HepG2 (cell line): Measurements from ENCODE around the gene TRPT1. TPM values are rescaled to one million over a fixed set of nuclear protein-coding genes. Genes with fewer than 3 reads are reported as not detected.

Experiments
- ESRRA ChIP-seq: sonication (generic); formaldehyde crosslinking; IDR thresholded peaks from 2 replicates; pipeline ENCODE4 v1.5.1; 2020; ENCODE audit warnings: mild to moderate bottlenecking, low read depth, missing genetic modification reagents
- IKZF4 ChIP-seq: sonication (generic); formaldehyde crosslinking; IDR thresholded peaks from 2 replicates; pipeline ENCODE4 v1.5.1; 2020; ENCODE audit warnings: borderline replicate concordance, mild to moderate bottlenecking, low read depth, missing genetic modification reagents; ENCODE audit errors: not compliant biosample characterization
- KDM2A ChIP-seq: sonication (generic); formaldehyde crosslinking; IDR thresholded peaks from 2 replicates; pipeline ENCODE4 v1.4.0; 2020; ENCODE audit warnings: low read depth, missing genetic modification reagents, borderline replicate concordance
- MAFK ChIP-seq, 2 experiments: IDR thresholded peaks in 1 of 2; conservative IDR thresholded peaks in 1 of 2; 2 replicates each; pipeline ENCODE4 v1.6.1; 2011; ENCODE audit warnings: improper control_type of control experiment in 2 of 2, low read length in 2 of 2
- MBNL3 ChIP-seq: fragments of 250-450 bp; sonication (Bioruptor Pico); conservative IDR thresholded peaks from 2 replicates; pipeline ENCODE4 v1.8.0; 2022; ENCODE audit warnings: mild to moderate bottlenecking, inconsistent platforms
- MTA3 ChIP-seq: sonication (generic); formaldehyde crosslinking; IDR thresholded peaks from 2 replicates; pipeline ENCODE4 v1.4.0; 2020; ENCODE audit warnings: missing genetic modification reagents
- NFIB ChIP-seq: sonication (generic); formaldehyde crosslinking; IDR thresholded peaks from 2 replicates; pipeline ENCODE4 v1.9.0; 2021; ENCODE audit warnings: missing genetic modification reagents, mild to moderate bottlenecking, borderline replicate concordance
- PHF8 ChIP-seq: sonication (generic); formaldehyde crosslinking; IDR thresholded peaks from 2 replicates; pipeline ENCODE4 v1.5.0; 2020; ENCODE audit warnings: missing genetic modification reagents
- SOX6 ChIP-seq, 2 experiments: fragments of 450-650 bp in 1 of 2; sonication (generic) in 1 of 2; formaldehyde crosslinking in 1 of 2; IDR thresholded peaks; 2 replicates each; pipeline versions ENCODE4 v1.4.0 to v1.6.1; 2017 to 2020; ENCODE audit warnings: antibody characterized with exemption in 1 of 2, mild to moderate bottlenecking in 1 of 2, missing genetic modification reagents in 1 of 2
- TARDBP ChIP-seq: sonication (generic); formaldehyde crosslinking; IDR thresholded peaks from 2 replicates; pipeline ENCODE4 v1.8.0; 2022; ENCODE audit warnings: mild to moderate bottlenecking, missing genetic modification reagents
- ZIK1 ChIP-seq: sonication (generic); formaldehyde crosslinking; IDR thresholded peaks from 2 replicates; pipeline ENCODE4 v1.5.0; 2020; ENCODE audit warnings: mild to moderate bottlenecking, low read depth, missing genetic modification reagents, borderline replicate concordance
- ZMYM3 ChIP-seq: sonication (generic); formaldehyde crosslinking; IDR thresholded peaks from 2 replicates; pipeline ENCODE4 v1.5.1; 2020; ENCODE audit warnings: mild to moderate bottlenecking, missing genetic modification reagents
- ZNF138 ChIP-seq: sonication (generic); formaldehyde crosslinking; IDR thresholded peaks from 2 replicates; pipeline ENCODE4 v1.5.0; 2020; ENCODE audit warnings: mild to moderate bottlenecking, low read depth, missing genetic modification reagents
- ZNF207 ChIP-seq: fragments of 450-650 bp; IDR thresholded peaks from 2 replicates; pipeline ENCODE4 v1.6.1; 2016; ENCODE audit warnings: antibody characterized with exemption, borderline replicate concordance
- ZNF629 ChIP-seq: sonication (generic); formaldehyde crosslinking; conservative IDR thresholded peaks from 2 replicates; pipeline ENCODE4 v1.5.0; 2020; ENCODE audit warnings: missing genetic modification reagents
- ZNF747 ChIP-seq: sonication (generic); formaldehyde crosslinking; IDR thresholded peaks from 2 replicates; pipeline ENCODE4 v1.8.1; 2023; ENCODE audit warnings: missing genetic modification reagents, mild to moderate bottlenecking, borderline replicate concordance
- ZNF749 ChIP-seq: sonication (generic); formaldehyde crosslinking; IDR thresholded peaks from 2 replicates; pipeline ENCODE4 v1.8.0; 2022; ENCODE audit warnings: mild to moderate bottlenecking, missing genetic modification reagents, moderate library complexity, borderline replicate concordance
- ZNF841 ChIP-seq: sonication (generic); formaldehyde crosslinking; IDR thresholded peaks from 2 replicates; pipeline ENCODE4 v1.8.1; 2023; ENCODE audit warnings: missing genetic modification reagents, borderline replicate concordance
- polyA plus RNA-seq, 8 experiments: library from polyadenylated mRNA; depleted of rRNA in 3 of 8; stranded (reverse) in 7 of 8; unstranded in 1 of 8; fragments of >200 nt; fragmentation: Illumina TruSeq in 4 of 8; extraction: Trizol in 4 of 8; gene quantifications; 2 replicates each; pipeline versions ENCODE4 v1.2.1 to v1.2.3, GENCODE V29; 2011 to 2016; ENCODE audit warnings: low read depth in 4 of 8, missing spikeins in 1 of 8, mixed read lengths in 1 of 8; ENCODE audit not compliant: insufficient read depth in 1 of 8
- total RNA-seq, 5 experiments: library from RNA; depleted of rRNA; stranded (reverse); fragments of >200 nt; fragmentation: Illumina TruSeq; extraction: Trizol; gene quantifications; 2 replicates each; pipeline ENCODE4 v1.2.3, GENCODE V29; 2016; ENCODE audit warnings: low read depth in 1 of 5
- TF ChIP-seq, protein P1 (sequence below): sonication (generic); formaldehyde crosslinking; conservative IDR thresholded peaks from 2 replicates; pipeline ENCODE4 v1.4.0; 2020; ENCODE audit warnings: missing genetic modification reagents
- TF ChIP-seq, protein P2 (sequence below): sonication (generic); formaldehyde crosslinking; IDR thresholded peaks from 2 replicates; pipeline ENCODE4 v1.5.0; 2020; ENCODE audit warnings: missing genetic modification reagents
- TF ChIP-seq, protein P3 (sequence below): sonication (generic); formaldehyde crosslinking; IDR thresholded peaks from 2 replicates; pipeline ENCODE4 v1.4.0; 2020; ENCODE audit warnings: mild to moderate bottlenecking, missing genetic modification reagents
- TF ChIP-seq, protein P4 (sequence below): IDR thresholded peaks from 2 replicates; pipeline ENCODE4 v1.6.1; 2012; ENCODE audit warnings: inconsistent platforms
- TF ChIP-seq, protein P5 (sequence below): sonication (generic); formaldehyde crosslinking; IDR thresholded peaks from 2 replicates; pipeline ENCODE4 v1.5.1; 2020; ENCODE audit warnings: missing genetic modification reagents, mild to moderate bottlenecking, borderline replicate concordance
- TF ChIP-seq, protein P6 (sequence below): sonication (generic); formaldehyde crosslinking; IDR thresholded peaks from 2 replicates; pipeline ENCODE4 v1.8.0; 2022; ENCODE audit warnings: missing genetic modification reagents, mild to moderate bottlenecking, borderline replicate concordance

TRPT1 gene
- total and polyA plus RNA-seq, 2 of the 13 experiments (the other 11 are each of a cell fraction or from before 2014, with no cell fraction given), result 24.8 to 40.7 TPM

DNA sequence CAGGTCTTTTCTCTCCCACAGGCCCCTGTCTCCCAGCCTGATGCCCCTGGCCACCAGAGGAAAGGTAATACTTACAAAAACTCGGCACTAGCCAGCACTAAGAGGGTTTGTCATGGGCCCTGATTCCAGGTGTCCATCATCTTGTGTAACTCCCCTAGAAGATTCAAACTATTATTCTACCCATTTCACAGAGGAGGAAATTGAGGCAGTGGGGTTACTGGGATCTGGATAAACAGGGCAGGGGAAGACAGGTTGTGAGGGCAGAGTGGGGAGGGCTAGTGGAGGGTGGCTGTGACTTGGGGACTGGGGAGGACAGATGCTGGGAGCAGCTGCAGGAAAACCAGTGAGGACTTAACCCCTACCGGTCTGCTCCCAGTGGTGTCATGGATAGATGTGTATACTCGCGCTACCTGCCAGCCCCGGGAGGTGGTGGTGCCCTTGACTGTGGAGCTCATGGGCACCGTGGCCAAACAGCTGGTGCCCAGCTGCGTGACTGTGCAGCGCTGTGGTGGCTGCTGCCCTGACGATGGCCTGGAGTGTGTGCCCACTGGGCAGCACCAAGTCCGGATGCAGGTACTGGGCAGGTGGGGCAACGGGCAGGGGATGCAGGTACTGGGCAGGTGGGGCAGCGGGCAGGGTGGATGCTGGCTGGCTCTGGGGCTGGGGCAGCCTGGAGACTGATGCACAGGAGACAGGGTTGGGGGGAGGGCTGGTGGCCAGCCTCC lies 9.6 kb upstream of the TRPT1 start (continued):
- TF ChIP-seq TARDBP (no peak), PHF8 (0 out of 2 replicates have a peak, but pooled peaks have one; percentile 1), ZNF841 (CRISPR knock-in tag) (no peak), SOX6 (IDR thresholded peaks at IDR 0.05) (no peak), SOX6 (CRISPR knock-in tag; IDR thresholded peaks at IDR 0.05) (no peak), KDM2A (CRISPR knock-in tag) (no peak), ZNF629 (CRISPR knock-in tag) (peak; percentile 93), MAFK (conservative IDR thresholded peaks at IDR 0.05 in 1 of 2, IDR thresholded peaks at IDR 0.05 in 1 of 2; ENCODE audit: low read length in 2 of 2) (no peak), ZNF749 (CRISPR knock-in tag) (no peak), ZNF207 (no peak), ZIK1 (CRISPR knock-in tag) (0 out of 2 replicates have a peak, but pooled peaks have one; percentile 54), MTA3 (CRISPR knock-in tag) (no peak), IKZF4 (CRISPR knock-in tag) (no peak), NFIB (CRISPR knock-in tag) (no peak), ZNF138 (CRISPR knock-in tag) (no peak), ESRRA (CRISPR knock-in tag) (no peak), ZNF747 (no peak), ZMYM3 (CRISPR knock-in tag) (peak; percentile 84), MBNL3 (CRISPR knock-in tag) (no peak)
- TF ChIP-seq, protein P1, sequence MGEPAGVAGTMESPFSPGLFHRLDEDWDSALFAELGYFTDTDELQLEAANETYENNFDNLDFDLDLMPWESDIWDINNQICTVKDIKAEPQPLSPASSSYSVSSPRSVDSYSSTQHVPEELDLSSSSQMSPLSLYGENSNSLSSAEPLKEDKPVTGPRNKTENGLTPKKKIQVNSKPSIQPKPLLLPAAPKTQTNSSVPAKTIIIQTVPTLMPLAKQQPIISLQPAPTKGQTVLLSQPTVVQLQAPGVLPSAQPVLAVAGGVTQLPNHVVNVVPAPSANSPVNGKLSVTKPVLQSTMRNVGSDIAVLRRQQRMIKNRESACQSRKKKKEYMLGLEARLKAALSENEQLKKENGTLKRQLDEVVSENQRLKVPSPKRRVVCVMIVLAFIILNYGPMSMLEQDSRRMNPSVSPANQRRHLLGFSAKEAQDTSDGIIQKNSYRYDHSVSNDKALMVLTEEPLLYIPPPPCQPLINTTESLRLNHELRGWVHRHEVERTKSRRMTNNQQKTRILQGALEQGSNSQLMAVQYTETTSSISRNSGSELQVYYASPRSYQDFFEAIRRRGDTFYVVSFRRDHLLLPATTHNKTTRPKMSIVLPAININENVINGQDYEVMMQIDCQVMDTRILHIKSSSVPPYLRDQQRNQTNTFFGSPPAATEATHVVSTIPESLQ (CRISPR knock-in tag), result no peak
- TF ChIP-seq, protein P2, sequence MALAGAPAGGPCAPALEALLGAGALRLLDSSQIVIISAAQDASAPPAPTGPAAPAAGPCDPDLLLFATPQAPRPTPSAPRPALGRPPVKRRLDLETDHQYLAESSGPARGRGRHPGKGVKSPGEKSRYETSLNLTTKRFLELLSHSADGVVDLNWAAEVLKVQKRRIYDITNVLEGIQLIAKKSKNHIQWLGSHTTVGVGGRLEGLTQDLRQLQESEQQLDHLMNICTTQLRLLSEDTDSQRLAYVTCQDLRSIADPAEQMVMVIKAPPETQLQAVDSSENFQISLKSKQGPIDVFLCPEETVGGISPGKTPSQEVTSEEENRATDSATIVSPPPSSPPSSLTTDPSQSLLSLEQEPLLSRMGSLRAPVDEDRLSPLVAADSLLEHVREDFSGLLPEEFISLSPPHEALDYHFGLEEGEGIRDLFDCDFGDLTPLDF (CRISPR knock-in tag), result no peak
- TF ChIP-seq, protein P3, sequence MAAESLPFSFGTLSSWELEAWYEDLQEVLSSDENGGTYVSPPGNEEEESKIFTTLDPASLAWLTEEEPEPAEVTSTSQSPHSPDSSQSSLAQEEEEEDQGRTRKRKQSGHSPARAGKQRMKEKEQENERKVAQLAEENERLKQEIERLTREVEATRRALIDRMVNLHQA (CRISPR knock-in tag), result no peak
- TF ChIP-seq, protein P4, sequence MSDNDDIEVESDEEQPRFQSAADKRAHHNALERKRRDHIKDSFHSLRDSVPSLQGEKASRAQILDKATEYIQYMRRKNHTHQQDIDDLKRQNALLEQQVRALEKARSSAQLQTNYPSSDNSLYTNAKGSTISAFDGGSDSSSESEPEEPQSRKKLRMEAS, result peak; percentile 3; the same call in 1 of the 2 replicates
- TF ChIP-seq, protein P5, sequence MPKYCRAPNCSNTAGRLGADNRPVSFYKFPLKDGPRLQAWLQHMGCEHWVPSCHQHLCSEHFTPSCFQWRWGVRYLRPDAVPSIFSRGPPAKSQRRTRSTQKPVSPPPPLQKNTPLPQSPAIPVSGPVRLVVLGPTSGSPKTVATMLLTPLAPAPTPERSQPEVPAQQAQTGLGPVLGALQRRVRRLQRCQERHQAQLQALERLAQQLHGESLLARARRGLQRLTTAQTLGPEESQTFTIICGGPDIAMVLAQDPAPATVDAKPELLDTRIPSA (CRISPR knock-in tag), result no peak
- TF ChIP-seq, protein P6, sequence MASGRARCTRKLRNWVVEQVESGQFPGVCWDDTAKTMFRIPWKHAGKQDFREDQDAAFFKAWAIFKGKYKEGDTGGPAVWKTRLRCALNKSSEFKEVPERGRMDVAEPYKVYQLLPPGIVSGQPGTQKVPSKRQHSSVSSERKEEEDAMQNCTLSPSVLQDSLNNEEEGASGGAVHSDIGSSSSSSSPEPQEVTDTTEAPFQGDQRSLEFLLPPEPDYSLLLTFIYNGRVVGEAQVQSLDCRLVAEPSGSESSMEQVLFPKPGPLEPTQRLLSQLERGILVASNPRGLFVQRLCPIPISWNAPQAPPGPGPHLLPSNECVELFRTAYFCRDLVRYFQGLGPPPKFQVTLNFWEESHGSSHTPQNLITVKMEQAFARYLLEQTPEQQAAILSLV (CRISPR knock-in tag), result no peak
